Bronchial epithelial cell (primary cell): ENCODE data around the gene C15orf40. TPM values are rescaled to one million over a fixed set of nuclear protein-coding genes. Genes with fewer than 3 reads are reported as not detected.
"Not testable (repeated sequence)": the region's sequence is repeated elsewhere in the genome, so short reads cannot be mapped to it uniquely, and the experiment has no call there.

Experiments
- DNase-seq: peaks from one replicate; pipeline ENCODE4 v3.0.0-alpha.2; 2010; ENCODE audit warnings: low read depth
- FAIRE-seq: peaks from 2 replicates; lab custom pipeline; 2011; peaks lifted over from hg19 to GRCh38; lab: Jason Lieb, UNC
- H3K27me3 ChIP-seq: 2 replicates; pipeline ENCODE4 v1.5.1; 2011; ENCODE audit warnings: low read length; ENCODE audit not compliant: control insufficient read depth, insufficient read depth
- H3K36me3 ChIP-seq: 2 replicates; pipeline ENCODE4 v1.5.1; 2011; ENCODE audit warnings: low read length; ENCODE audit not compliant: control insufficient read depth, insufficient read depth
- H3K4me3 ChIP-seq: 2 replicates; pipeline ENCODE4 v1.5.1; 2011; ENCODE audit warnings: mild to moderate bottlenecking, low read depth, low read length, control low read depth
- total RNA-seq: library from RNA; depleted of rRNA; stranded (reverse); fragments of >200 nt; gene quantifications from 2 replicates; pipeline ENCODE4 v1.2.1, GENCODE V29; 2014
- TF ChIP-seq, protein P1 (sequence below): IDR thresholded peaks from 2 replicates; pipeline ENCODE4 v1.5.1; 2011; ENCODE audit warnings: mild to moderate bottlenecking, moderate library complexity, low read length, control low read depth, inconsistent platforms; ENCODE audit not compliant: insufficient read depth, severe bottlenecking

C15orf40 gene
- total RNA-seq, 1 donor from 2014 or later, result 5.5 TPM

- FAIRE-seq, result no peak
- peaks cover 6% of the 10 kb centered on the region for H3K36me3 ChIP-seq
Measured at GRCh38 chr15:83016906-83017305, 5.5 kb upstream of the C15orf40 start.

GRCh38 chr15:83015361-83015760, 3.9 kb upstream of the C15orf40 start:
- no peak for DNase-seq
- no peak overlapping the region for H3K4me3 ChIP-seq
- TF ChIP-seq, protein P1, sequence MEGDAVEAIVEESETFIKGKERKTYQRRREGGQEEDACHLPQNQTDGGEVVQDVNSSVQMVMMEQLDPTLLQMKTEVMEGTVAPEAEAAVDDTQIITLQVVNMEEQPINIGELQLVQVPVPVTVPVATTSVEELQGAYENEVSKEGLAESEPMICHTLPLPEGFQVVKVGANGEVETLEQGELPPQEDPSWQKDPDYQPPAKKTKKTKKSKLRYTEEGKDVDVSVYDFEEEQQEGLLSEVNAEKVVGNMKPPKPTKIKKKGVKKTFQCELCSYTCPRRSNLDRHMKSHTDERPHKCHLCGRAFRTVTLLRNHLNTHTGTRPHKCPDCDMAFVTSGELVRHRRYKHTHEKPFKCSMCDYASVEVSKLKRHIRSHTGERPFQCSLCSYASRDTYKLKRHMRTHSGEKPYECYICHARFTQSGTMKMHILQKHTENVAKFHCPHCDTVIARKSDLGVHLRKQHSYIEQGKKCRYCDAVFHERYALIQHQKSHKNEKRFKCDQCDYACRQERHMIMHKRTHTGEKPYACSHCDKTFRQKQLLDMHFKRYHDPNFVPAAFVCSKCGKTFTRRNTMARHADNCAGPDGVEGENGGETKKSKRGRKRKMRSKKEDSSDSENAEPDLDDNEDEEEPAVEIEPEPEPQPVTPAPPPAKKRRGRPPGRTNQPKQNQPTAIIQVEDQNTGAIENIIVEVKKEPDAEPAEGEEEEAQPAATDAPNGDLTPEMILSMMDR, result no peak
- H3K27me3 ChIP-seq, result no peaks in the 10 kb centered on the region
- peaks cover 6% of the 10 kb centered on the region for H3K36me3 ChIP-seq
- no peak for FAIRE-seq

More at GRCh38 chr15:83016906-83017305, 5.5 kb upstream of the C15orf40 start:
- TF ChIP-seq, protein P1, result no peak
- no peak for DNase-seq
- no peaks in the 10 kb centered on the region for H3K27me3 ChIP-seq
- no peak overlapping the region for H3K4me3 ChIP-seq

- no peak for FAIRE-seq
- Histone ChIP-seq H3K36me3 (peaks cover 1% of the 10 kb centered on the region), H3K27me3 (no peaks in the 10 kb centered on the region), H3K4me3 (no peak overlapping the region)
- no peak for DNase-seq
- TF ChIP-seq, protein P1, result no peak
Measured at GRCh38 chr15:83014205-83014653, 2.8 kb upstream of the C15orf40 start.

- TF ChIP-seq, protein P1, result no peak
- no peaks in the 10 kb centered on the region for H3K27me3 ChIP-seq
- FAIRE-seq (no peak), DNase-seq (no peak)
- H3K36me3 ChIP-seq, result peaks cover 2% of the 10 kb centered on the region
- H3K4me3 ChIP-seq, result no peak overlapping the region
Measured at GRCh38 chr15:83012636-83013035, 1.2 kb upstream of the C15orf40 start.

- peaks cover 2% of the 10 kb centered on the region for H3K36me3 ChIP-seq
- FAIRE-seq (no peak), DNase-seq (no peak)
- H3K27me3 ChIP-seq, result no peaks in the 10 kb centered on the region
- H3K4me3 ChIP-seq, result peak overlapping the region; percentile 96
- TF ChIP-seq, protein P1, result no peak
Measured at GRCh38 chr15:83012076-83012426, 612 bp upstream of the C15orf40 start.

DNA sequence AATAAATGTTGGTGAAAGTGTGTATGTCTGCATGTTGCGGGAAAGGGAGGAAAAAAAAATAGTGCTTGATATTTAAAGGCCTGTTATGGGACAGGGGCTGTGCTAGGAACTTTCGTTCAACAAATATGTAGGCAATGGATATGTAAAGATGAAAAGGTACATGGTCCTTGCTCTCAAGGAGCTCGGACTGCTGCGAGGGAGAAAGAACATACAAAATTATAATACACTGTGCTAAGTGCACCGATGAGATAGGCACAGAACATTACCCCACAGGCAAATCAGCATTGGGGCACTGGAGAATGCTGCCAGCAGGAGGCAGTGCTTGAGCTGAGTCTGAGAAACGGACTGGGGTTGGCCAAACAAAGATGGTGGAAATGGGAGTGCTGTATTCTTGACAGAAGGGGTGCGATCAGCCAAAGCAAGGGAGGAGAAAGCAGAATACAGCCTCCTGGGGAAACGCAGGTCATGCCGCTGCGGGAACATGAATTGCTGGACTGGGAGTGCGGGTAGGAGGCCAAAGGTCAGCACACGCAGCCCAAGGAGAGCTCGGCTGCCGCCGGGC, 649 bp downstream of the C15orf40 start:
- no peak for FAIRE-seq
- TF ChIP-seq, protein P1, result peak; percentile 89
- peaks cover 4% of the 10 kb centered on the region for H3K36me3 ChIP-seq
- H3K27me3 ChIP-seq, result no peaks in the 10 kb centered on the region
- H3K4me3 ChIP-seq, result peak overlapping the region; percentile 96
- DNase-seq, result peak; percentile 70

- H3K27me3 ChIP-seq, H3K4me3 ChIP-seq, DNase-seq, H3K36me3 ChIP-seq, FAIRE-seq: not testable (repeated sequence)
Measured at GRCh38 chr15:83000672-83001031, 10.8 kb downstream of the C15orf40 start.
